Mononuclear cell (primary cell): ENCODE results near the gene PAX5. TPM values are rescaled to one million over a fixed set of nuclear protein-coding genes. Genes with fewer than 3 reads are reported as not detected.

Experiments
- H3K27me3 ChIP-seq: 2 replicates; pipeline ENCODE4 v1.6.0; 2011; ENCODE audit warnings: low read length, control low read depth; ENCODE audit not compliant: insufficient read depth
- H3K4me1 ChIP-seq: 2 replicates; pipeline ENCODE4 v1.5.1; 2011; ENCODE audit warnings: mild to moderate bottlenecking, low read length, control low read depth; ENCODE audit not compliant: insufficient read depth
- H3K4me3 ChIP-seq: 2 replicates; pipeline ENCODE4 v1.5.1; 2011; ENCODE audit warnings: mild to moderate bottlenecking, low read length, moderate library complexity
- H3K9me3 ChIP-seq: 2 replicates; pipeline ENCODE4 v1.5.1; 2011; ENCODE audit warnings: low read depth, mild to moderate bottlenecking, control low read depth, low read length
- total RNA-seq: library from RNA; depleted of rRNA; stranded (reverse); fragments of >200 nt; gene quantifications from one replicate; pipeline ENCODE4 v1.2.3, GENCODE V29; 2012

The PAX5 gene
- total RNA-seq, 1 donor: 12.6 TPM

GRCh38 chr9:36911601-36912412 is 122.3 kb downstream of the PAX5 start:
- no peaks in the 10 kb centered on the region for H3K9me3 ChIP-seq
- no peak overlapping the region for H3K4me3 ChIP-seq

GRCh38 chr9:36911037-36911436 is 123.0 kb downstream of the PAX5 start:
- no peaks in the 10 kb centered on the region for H3K4me1 ChIP-seq
- no peaks in the 10 kb centered on the region for H3K27me3 ChIP-seq

More at GRCh38 chr9:36911601-36912412, 122.3 kb downstream of the PAX5 start:
- Histone ChIP-seq H3K4me1 (no peaks in the 10 kb centered on the region), H3K27me3 (no peaks in the 10 kb centered on the region)

GRCh38 chr9:36906492-36906891 is 127.6 kb downstream of the PAX5 start:
- no peaks in the 10 kb centered on the region for H3K9me3 ChIP-seq
- H3K4me3 ChIP-seq: no peak overlapping the region
- H3K4me1 ChIP-seq: no peaks in the 10 kb centered on the region
- no peaks in the 10 kb centered on the region for H3K27me3 ChIP-seq

More at GRCh38 chr9:36911037-36911436, 123.0 kb downstream of the PAX5 start:
- H3K4me3 ChIP-seq: no peak overlapping the region
- H3K9me3 ChIP-seq: no peaks in the 10 kb centered on the region

- no peaks in the 10 kb centered on the region for H3K4me1 ChIP-seq
- H3K9me3 ChIP-seq: no peaks in the 10 kb centered on the region
- H3K27me3 ChIP-seq: no peaks in the 10 kb centered on the region
- H3K4me3 ChIP-seq: no peak overlapping the region
These were observed 128.7 kb downstream of the PAX5 start for GRCh38 chr9:36905101-36906066.

- H3K27me3 ChIP-seq: no peaks in the 10 kb centered on the region
- H3K4me3 ChIP-seq: no peak overlapping the region
- H3K9me3 ChIP-seq: no peaks in the 10 kb centered on the region
- no peaks in the 10 kb centered on the region for H3K4me1 ChIP-seq
These were observed 130.3 kb downstream of the PAX5 start for GRCh38 chr9:36903541-36904435.

- H3K9me3 ChIP-seq: no peaks in the 10 kb centered on the region
- H3K27me3 ChIP-seq: no peaks in the 10 kb centered on the region
- H3K4me1 ChIP-seq: no peaks in the 10 kb centered on the region
- no peak overlapping the region for H3K4me3 ChIP-seq
These were observed 131.1 kb downstream of the PAX5 start for GRCh38 chr9:36902861-36903524.

GRCh38 chr9:36902080-36902716 is 131.9 kb downstream of the PAX5 start:
- no peaks in the 10 kb centered on the region for H3K9me3 ChIP-seq
- no peaks in the 10 kb centered on the region for H3K4me1 ChIP-seq
- no peaks in the 10 kb centered on the region for H3K27me3 ChIP-seq
- H3K4me3 ChIP-seq: no peak overlapping the region

- Histone ChIP-seq H3K4me3 (no peak overlapping the region), H3K4me1 (no peaks in the 10 kb centered on the region), H3K27me3 (no peaks in the 10 kb centered on the region), H3K9me3 (no peaks in the 10 kb centered on the region)
These were observed 132.5 kb downstream of the PAX5 start for GRCh38 chr9:36901528-36901927.

GRCh38 chr9:36900856-36901220 is 133.2 kb downstream of the PAX5 start:
- H3K9me3 ChIP-seq: no peaks in the 10 kb centered on the region
- no peaks in the 10 kb centered on the region for H3K27me3 ChIP-seq
- no peak overlapping the region for H3K4me3 ChIP-seq
- no peaks in the 10 kb centered on the region for H3K4me1 ChIP-seq

- Histone ChIP-seq H3K4me1 (no peaks in the 10 kb centered on the region), H3K9me3 (no peaks in the 10 kb centered on the region), H3K4me3 (no peak overlapping the region), H3K27me3 (no peaks in the 10 kb centered on the region)
These were observed 133.8 kb downstream of the PAX5 start for GRCh38 chr9:36900136-36900855.

GRCh38 chr9:36899406-36899805 is 134.7 kb downstream of the PAX5 start:
- no peaks in the 10 kb centered on the region for H3K4me1 ChIP-seq
- H3K4me3 ChIP-seq: no peak overlapping the region
- H3K27me3 ChIP-seq: no peaks in the 10 kb centered on the region
- H3K9me3 ChIP-seq: no peaks in the 10 kb centered on the region

GRCh38 chr9:36898431-36899020 is 135.5 kb downstream of the PAX5 start:
- Histone ChIP-seq H3K9me3 (no peaks in the 10 kb centered on the region), H3K4me3 (no peak overlapping the region), H3K4me1 (no peaks in the 10 kb centered on the region)

GRCh38 chr9:36897478-36897877 is 136.6 kb downstream of the PAX5 start:
- no peak overlapping the region for H3K4me3 ChIP-seq
- no peaks in the 10 kb centered on the region for H3K27me3 ChIP-seq
- H3K9me3 ChIP-seq: no peaks in the 10 kb centered on the region
- H3K4me1 ChIP-seq: no peaks in the 10 kb centered on the region

More at GRCh38 chr9:36898431-36899020, 135.5 kb downstream of the PAX5 start:
- no peaks in the 10 kb centered on the region for H3K27me3 ChIP-seq
